NCI-H1105 treated with DMSO at 0.1 percent for 48 hours (cell line): ENCODE results near the gene LAMB2.

Source experiments
- DNase-seq: peaks from one replicate; lab custom pipeline; 2025; lab: John Stamatoyannopoulos, UW

LAMB2 gene

GRCh38 chr3:49161197-49161596, 28.3 kb upstream of the LAMB2 start:
- no peak for DNase-seq

GRCh38 chr3:49158792-49159191, 25.9 kb upstream of the LAMB2 start:
- DNase-seq, result no peak

GRCh38 chr3:49158103-49158709, 25.4 kb upstream of the LAMB2 start:
- DNase-seq, result peak; percentile 13

GRCh38 chr3:49157289-49157688, 24.4 kb upstream of the LAMB2 start:
- DNase-seq, result no peak

GRCh38 chr3:49153349-49153912, 20.6 kb upstream of the LAMB2 start:
- no peak for DNase-seq

GRCh38 chr3:49151610-49152009, 18.8 kb upstream of the LAMB2 start:
- DNase-seq, result no peak

GRCh38 chr3:49148159-49148558, 15.3 kb upstream of the LAMB2 start:
- no peak for DNase-seq

- DNase-seq, result no peak
Observed at GRCh38 chr3:49140080-49140479, 7.2 kb upstream of the LAMB2 start.

GRCh38 chr3:49135499-49135898, 2.6 kb upstream of the LAMB2 start:
- DNase-seq, result no peak

- no peak for DNase-seq
Observed at GRCh38 chr3:49134471-49135265, 1.8 kb upstream of the LAMB2 start.

GRCh38 chr3:49133226-49133951, 539 bp upstream of the LAMB2 start:
- DNase-seq, result peak; percentile 55

GRCh38 chr3:49132073-49132436, 795 bp downstream of the LAMB2 start:
- no peak for DNase-seq

- no peak for DNase-seq
Observed at GRCh38 chr3:49131576-49131975, 1.3 kb downstream of the LAMB2 start.

GRCh38 chr3:49131040-49131439, 1.8 kb downstream of the LAMB2 start:
- DNase-seq, result no peak

GRCh38 chr3:49124991-49125670, 7.7 kb downstream of the LAMB2 start:
- DNase-seq, result no peak

- DNase-seq, result no peak
Observed at GRCh38 chr3:49124203-49124602, 8.6 kb downstream of the LAMB2 start.

GRCh38 chr3:49123687-49124086, 9.2 kb downstream of the LAMB2 start:
- no peak for DNase-seq

- no peak for DNase-seq
Observed at GRCh38 chr3:49122886-49123545, 9.8 kb downstream of the LAMB2 start.

GRCh38 chr3:49122451-49122850, 10.4 kb downstream of the LAMB2 start:
- DNase-seq, result no peak

GRCh38 chr3:49122022-49122421, 10.8 kb downstream of the LAMB2 start:
- DNase-seq, result no peak

- DNase-seq, result no peak
Observed at GRCh38 chr3:49121132-49121736, 11.6 kb downstream of the LAMB2 start.
